ENCODE results near the gene AGER.

AGER gene

DNA sequence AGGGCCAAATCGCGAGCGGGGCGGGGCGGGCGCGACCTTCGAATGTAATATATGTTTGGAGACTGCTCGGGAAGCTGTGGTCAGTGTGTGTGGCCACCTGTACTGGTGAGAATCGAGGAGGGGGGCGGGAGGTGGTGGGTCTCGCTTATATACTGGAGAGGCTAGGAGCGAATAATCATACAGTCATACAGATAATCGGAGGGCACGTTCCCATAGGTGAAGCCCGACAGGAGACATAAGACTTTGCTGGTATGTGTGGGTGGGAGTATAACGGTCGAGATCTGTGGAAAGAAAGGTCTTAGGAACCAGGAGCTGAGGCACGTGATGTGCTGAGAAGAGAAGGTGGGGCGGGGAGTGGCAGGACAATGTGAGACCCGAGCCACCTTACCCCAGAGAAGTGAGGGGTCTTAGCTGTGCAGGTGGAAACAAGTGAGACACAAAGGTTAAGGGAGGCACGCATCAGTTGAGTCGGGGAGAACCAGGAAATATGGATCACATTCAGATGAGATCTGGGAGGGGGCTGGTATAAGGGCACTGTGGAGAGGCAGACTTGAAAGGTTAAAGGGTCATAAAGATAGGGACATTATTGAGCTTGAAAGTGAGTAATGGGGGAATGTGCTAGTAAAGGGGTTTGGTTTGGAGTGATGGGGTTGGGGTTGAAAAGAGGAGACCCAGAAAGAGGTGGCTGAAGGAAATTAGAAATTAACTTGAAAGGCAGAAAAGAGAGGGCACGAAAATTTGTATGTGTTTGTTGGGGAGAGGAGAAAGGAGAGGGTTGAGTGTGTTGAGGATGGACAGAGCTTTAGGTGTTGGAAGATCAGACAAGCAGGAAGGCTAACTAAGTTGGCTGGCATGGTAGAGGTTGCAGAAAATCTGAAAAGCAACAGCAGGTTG is 5.3 kb downstream of the AGER start:
- no peak for DNase-seq (ENCODE audit: low spot score)

DNA sequence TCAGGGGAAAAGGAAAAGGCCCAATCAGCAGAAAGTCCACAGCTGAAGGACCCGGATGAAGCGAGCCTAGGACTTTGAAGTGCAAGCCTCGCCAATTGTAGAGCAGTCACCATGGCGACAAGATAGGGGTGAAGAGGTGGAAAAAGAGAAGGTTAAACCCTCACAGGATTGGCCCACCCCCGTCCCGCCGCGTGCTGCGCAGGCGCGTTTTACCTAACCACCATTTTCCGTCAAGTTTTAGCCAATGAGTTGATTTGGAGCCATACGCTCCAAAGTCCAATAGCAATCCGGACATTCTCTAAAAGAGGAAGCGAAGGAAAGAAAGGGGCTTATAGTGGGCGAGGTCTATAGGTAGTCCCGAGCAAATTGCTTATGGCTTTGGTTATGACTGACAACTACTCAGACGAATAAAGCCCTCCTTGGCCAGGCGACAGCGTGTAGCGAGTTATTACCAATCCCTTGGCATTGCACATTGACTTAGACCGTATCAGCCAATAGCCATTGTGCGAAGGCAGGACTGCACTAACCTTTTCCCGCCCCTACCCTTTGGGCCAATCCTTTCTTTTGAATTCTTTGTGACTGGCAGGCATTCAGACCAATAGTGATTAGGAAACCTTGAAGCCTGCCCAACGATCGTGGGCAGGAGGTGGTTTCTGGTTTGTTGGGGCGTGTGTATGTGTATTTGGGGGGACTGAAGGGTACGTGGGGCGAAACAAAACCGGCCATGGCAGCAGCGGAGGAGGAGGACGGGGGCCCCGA is 6.1 kb downstream of the AGER start, which contains the start of gene RNF5:
TSS of gene RNF5 (plus strand) at position 618 of the 759 bp plus-strand sequence. CDS start at position 725, 107 bp downstream.
- TF ChIP-seq, protein P1, sequence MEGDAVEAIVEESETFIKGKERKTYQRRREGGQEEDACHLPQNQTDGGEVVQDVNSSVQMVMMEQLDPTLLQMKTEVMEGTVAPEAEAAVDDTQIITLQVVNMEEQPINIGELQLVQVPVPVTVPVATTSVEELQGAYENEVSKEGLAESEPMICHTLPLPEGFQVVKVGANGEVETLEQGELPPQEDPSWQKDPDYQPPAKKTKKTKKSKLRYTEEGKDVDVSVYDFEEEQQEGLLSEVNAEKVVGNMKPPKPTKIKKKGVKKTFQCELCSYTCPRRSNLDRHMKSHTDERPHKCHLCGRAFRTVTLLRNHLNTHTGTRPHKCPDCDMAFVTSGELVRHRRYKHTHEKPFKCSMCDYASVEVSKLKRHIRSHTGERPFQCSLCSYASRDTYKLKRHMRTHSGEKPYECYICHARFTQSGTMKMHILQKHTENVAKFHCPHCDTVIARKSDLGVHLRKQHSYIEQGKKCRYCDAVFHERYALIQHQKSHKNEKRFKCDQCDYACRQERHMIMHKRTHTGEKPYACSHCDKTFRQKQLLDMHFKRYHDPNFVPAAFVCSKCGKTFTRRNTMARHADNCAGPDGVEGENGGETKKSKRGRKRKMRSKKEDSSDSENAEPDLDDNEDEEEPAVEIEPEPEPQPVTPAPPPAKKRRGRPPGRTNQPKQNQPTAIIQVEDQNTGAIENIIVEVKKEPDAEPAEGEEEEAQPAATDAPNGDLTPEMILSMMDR (IDR thresholded peaks at IDR 0.05; ENCODE audit: extremely low read depth, insufficient read depth, missing control alignments): no peak
- peak; percentile 96 for DNase-seq (ENCODE audit: low spot score)
- in situ Hi-C loops (cut with MboI; ENCODE audit: low pct_unique_long_range_greater_than_20kb, low sequenced_read_pairs, unreplicated experiment): no loop called here

More for the DNA sequence above, 5.3 kb downstream of the AGER start:
- in situ Hi-C loops (cut with MboI; ENCODE audit: low pct_unique_long_range_greater_than_20kb, low sequenced_read_pairs, unreplicated experiment): no loop called here
- TF ChIP-seq, protein P1 (IDR thresholded peaks at IDR 0.05; ENCODE audit: extremely low read depth, insufficient read depth, missing control alignments): no peak

DNA sequence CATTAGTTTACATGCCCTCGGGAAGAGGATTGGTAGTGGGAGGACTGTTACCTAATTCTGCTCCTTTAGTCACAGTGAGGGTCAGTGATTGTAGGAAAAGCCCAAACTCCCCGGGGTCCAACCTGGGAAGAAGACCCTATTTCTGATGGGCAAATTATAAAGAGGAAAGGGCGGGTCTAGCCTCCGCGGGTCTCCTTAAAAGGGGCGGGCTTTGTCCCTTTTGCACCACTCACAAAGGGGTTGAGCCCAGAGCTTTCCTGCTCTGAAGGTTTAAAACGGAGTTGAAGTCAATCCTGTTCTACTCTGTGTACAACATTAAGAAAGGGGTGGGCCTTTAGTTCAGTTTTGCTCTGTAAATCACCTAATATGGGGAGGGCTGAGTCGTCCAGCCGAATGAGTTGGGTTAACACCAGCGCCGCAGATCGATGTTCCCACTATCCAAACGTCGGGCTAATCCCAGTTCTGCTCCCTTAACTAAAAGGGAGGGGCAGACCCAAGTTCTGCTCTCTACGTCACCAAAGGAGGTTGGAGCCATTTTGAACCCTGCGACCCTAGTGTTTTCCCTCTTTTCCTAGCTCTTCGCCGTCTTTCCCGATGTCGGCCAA is 6.8 kb downstream of the AGER start:
- TF ChIP-seq, protein P1 (IDR thresholded peaks at IDR 0.05; ENCODE audit: extremely low read depth, insufficient read depth, missing control alignments): no peak
- no peak for DNase-seq (ENCODE audit: low spot score)
- in situ Hi-C loops (cut with MboI; ENCODE audit: low pct_unique_long_range_greater_than_20kb, low sequenced_read_pairs, unreplicated experiment): no loop called here

DNA sequence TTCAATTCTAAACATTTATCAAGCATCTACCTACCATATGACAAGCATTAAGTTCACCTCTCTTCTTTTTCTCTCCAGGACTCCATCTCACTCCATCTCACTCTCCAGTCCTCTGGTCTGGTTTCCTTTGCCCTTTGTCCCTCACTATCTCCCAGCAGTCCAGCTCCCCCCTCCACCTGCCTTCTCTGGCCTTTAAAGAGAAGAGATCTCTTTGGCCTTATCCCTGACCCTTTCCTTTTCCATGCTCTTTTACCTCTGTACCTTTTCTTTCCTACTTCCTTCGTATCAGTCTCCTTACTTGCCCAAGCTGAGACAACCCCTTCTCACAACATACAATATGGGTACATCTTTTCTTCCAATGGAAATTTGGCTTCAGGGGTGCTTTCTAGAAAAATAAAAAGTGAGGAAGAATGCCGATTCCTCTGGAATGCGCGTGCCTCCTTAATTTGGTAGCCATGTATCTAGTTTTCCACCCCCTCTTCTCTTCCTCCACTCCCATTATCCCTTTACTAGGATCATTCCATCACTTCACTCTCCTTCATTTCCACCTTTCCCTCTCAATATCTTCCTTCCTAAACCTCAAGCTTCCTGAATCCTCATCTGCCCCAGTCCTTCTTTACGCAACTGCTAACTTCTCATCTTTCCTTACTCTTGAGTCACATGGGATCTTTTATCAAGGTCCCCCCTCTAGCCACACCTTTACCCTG is 7.4 kb downstream of the AGER start:
- TF ChIP-seq, protein P1 (IDR thresholded peaks at IDR 0.05; ENCODE audit: extremely low read depth, insufficient read depth, missing control alignments): no peak
- DNase-seq (ENCODE audit: low spot score): no peak
- in situ Hi-C loops (cut with MboI; ENCODE audit: low pct_unique_long_range_greater_than_20kb, low sequenced_read_pairs, unreplicated experiment): no loop called here

DNA sequence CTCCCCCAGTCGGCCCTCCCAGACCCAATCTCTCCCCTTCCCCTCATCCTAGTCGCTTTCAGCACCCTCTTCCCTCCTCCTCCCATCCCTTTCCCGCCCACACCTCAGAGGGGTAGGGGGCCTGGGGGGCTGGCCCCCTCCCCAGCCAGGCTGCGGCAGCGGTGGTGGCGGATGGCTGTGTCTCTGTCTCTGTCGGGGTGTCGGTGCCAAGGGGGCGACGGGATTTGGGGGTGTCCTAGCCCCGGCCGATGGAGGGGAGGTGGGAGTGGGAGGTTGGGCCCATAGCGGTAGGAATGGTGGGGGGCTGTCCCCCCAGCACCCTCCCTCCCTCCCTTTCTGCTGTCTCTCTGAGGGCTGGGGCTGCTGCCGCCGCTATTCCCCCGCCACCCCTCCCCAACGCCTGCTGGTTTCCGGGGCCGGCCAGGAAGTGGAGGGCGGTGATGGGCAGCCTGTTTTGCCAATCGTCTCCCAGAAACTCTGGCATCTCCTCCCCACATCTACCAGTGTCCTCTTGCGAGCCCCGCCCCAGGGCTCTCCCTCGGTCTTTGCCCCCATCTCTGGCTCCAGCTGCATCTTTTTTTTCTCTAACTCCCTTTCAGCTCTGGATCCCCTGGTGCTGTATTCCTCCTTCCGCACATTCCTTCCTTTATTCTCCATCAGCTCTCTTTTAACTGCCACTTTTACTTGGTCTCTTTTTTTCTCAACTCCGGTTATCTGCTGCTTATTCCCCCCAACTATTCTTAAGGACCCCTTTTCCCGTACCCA is 8.2 kb downstream of the AGER start, which contains the start of gene AGPAT1:
TSS of gene AGPAT1 (minus strand) at position 374 of the 765 bp plus-strand sequence. CDS start 4,588 bp downstream, outside the sequence.
- in situ Hi-C loops (cut with MboI; ENCODE audit: low pct_unique_long_range_greater_than_20kb, low sequenced_read_pairs, unreplicated experiment): no loop called here
- peak; percentile 98 for DNase-seq (ENCODE audit: low spot score)
- TF ChIP-seq, protein P1 (IDR thresholded peaks at IDR 0.05; ENCODE audit: extremely low read depth, insufficient read depth, missing control alignments): no peak
